ENCODE measurements around the gene TASP1. TPM values are rescaled to one million over a fixed set of nuclear protein-coding genes. Genes with fewer than 3 reads are reported as not detected.

Gene TASP1, protein sequence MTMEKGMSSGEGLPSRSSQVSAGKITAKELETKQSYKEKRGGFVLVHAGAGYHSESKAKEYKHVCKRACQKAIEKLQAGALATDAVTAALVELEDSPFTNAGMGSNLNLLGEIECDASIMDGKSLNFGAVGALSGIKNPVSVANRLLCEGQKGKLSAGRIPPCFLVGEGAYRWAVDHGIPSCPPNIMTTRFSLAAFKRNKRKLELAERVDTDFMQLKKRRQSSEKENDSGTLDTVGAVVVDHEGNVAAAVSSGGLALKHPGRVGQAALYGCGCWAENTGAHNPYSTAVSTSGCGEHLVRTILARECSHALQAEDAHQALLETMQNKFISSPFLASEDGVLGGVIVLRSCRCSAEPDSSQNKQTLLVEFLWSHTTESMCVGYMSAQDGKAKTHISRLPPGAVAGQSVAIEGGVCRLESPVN
- 10.7 and 13.9 TPM in 2 replicates for total RNA-seq (2014; rRNA removed)
- Bru-seq, nascent RNA = percentile 82 among the genes with signal in this experiment
- percentile 58 among the genes with signal in this experiment for BruChase-seq, experiment 1, labeled RNA remaining after a 6-hour chase
- percentile 70 among the genes with signal in this experiment for BruChase-seq, experiment 2, labeled RNA remaining after a 2-hour chase
- long read RNA-seq, transcript TASP1-201 (14 exons, 2,352 nt) = major isoform, 20 of 42 reads
- long read RNA-seq, partial matches to known transcripts = 12 of 42 reads
- long read RNA-seq, other reads (novel, unspliced or antisense) = 10 of 42 reads

DNA sequence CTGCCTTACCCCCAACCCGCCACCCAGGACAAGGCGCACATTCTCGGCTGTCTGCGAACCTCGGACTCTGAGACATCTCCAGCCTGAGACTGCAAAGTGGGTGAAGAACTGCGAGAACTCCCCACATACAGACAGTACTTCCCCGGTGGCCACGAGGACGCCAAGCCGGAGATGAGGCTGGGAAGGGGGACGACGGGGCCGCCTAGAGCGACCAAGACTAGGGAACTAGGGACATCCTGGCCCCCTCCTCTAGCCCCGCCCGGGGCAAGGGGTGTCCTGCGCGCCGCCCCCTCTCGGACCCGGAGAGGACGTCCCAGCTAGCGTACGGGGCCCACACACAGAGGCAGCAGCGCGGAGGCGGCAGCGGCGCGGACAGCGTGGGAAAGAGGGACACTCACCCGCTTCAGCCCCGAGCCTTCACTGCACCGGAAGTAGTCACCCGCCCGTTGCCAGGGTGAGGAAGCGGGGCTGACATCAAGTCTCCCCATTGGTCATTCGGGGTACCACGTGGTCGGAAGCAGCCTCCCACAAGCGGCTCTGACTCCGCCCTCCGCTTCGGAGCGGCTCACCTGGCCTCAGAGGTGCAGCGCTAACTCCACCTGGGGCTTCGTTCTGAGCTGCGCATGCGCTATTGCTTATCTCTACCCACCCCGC is at the start of gene TASP1:
TSS of gene TASP1 (minus strand) at position 437 of the 654 bp plus-strand sequence. CDS start 8,854 bp downstream, outside the sequence.
- CTCF ChIA-PET = interaction anchor here (0.7 kb wide), 1 partner anchor 92 kb away, joined by 3 read pairs; no protein-coding TSS in a partner anchor
- DNase-seq (peak; percentile 99), ATAC-seq (peak; percentile 98)
- H4K20me1 ChIP-seq (ENCODE audit: low read length) = peaks cover 12% of the 10 kb centered on the region; the same call in 1 of the 2 replicates
- POLR2A ChIA-PET (ENCODE audit: unreplicated experiment) = interaction anchor here (0.5 kb wide), 1 partner anchor 149 kb away, joined by 8 read pairs; no protein-coding TSS in a partner anchor
- peak within 1 kb of the TSS; percentile 86 for H3K4me3 ChIP-seq (ENCODE audit: low read length)
- H3K27ac ChIP-seq (ENCODE audit: low read length) = peak within 1 kb of the TSS; percentile 66
- peaks cover 7% of the 10 kb centered on the region for H3K4me1 ChIP-seq (ENCODE audit: insufficient read depth, low read length)
- H3K27me3 ChIP-seq (ENCODE audit: low read length) = no peaks in the 10 kb centered on the region
- H3K9me3 ChIP-seq (ENCODE audit: low read length) = no peaks in the 10 kb centered on the region
- H3K79me2 ChIP-seq (ENCODE audit: low read length) = peaks cover 49% of the 10 kb centered on the region
- peak within 1 kb of the TSS; percentile 93 for H3K9ac ChIP-seq (ENCODE audit: low read length)
- peak within 1 kb of the TSS; percentile 95 for H2AFZ ChIP-seq (ENCODE audit: low read length)
- peak within 1 kb of the TSS; percentile 88 for H3K4me2 ChIP-seq (ENCODE audit: low read length)
- TF ChIP-seq EZH2 (IDR thresholded peaks at IDR 0.05; ENCODE audit: low read length, unreplicated experiment) (no peak), EZH2phosphoT487 (IDR thresholded peaks at IDR 0.05; ENCODE audit: borderline replicate concordance, low read length) (no peak)
- TF ChIP-seq, protein P1, sequence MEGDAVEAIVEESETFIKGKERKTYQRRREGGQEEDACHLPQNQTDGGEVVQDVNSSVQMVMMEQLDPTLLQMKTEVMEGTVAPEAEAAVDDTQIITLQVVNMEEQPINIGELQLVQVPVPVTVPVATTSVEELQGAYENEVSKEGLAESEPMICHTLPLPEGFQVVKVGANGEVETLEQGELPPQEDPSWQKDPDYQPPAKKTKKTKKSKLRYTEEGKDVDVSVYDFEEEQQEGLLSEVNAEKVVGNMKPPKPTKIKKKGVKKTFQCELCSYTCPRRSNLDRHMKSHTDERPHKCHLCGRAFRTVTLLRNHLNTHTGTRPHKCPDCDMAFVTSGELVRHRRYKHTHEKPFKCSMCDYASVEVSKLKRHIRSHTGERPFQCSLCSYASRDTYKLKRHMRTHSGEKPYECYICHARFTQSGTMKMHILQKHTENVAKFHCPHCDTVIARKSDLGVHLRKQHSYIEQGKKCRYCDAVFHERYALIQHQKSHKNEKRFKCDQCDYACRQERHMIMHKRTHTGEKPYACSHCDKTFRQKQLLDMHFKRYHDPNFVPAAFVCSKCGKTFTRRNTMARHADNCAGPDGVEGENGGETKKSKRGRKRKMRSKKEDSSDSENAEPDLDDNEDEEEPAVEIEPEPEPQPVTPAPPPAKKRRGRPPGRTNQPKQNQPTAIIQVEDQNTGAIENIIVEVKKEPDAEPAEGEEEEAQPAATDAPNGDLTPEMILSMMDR (conservative IDR thresholded peaks at IDR 0.05; ENCODE audit: low read depth, low read length) = no peak
- BruUV-seq (replicated peaks) = TSS peak; percentile 72
- no peaks in the 10 kb centered on the region for H3K36me3 ChIP-seq (ENCODE audit: low read depth, low read length)
- intact Hi-C loops (cut with micrococcal nuclease) = loop anchor here (1.0 kb wide), 1 partner anchor 84 kb away; no protein-coding TSS in a partner anchor
- no peaks in the 10 kb centered on the region for H3K9me2 ChIP-seq (replicated peaks; ENCODE audit: low read length)
- H3F3A ChIP-seq (ENCODE audit: low read length, unreplicated experiment) = no peaks in the 10 kb centered on the region

DNA sequence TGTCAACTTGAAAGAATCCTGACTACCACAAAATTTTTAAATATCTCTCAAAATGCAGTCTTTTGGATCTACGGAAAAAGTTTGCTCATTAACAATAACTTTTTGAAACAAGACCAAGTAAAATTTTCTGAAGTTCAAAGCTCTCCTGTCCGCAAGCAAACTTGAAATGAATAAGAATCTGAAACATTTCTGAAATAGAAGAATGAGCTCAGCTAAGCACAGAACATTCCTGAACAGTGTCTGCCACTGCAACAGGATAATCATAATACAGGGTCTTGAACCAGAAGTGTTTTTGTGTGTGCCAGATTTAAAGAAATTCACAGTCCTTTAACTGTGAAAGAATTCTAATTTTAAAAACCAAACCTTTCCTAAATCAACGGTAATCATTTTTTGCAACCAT is 49.1 kb upstream of the TASP1 start:
- Histone ChIP-seq H3K4me1 (ENCODE audit: insufficient read depth, low read length) (no peaks in the 10 kb centered on the region), H2AFZ (ENCODE audit: low read length) (no peak overlapping the region), H3K9me2 (replicated peaks; ENCODE audit: low read length) (no peaks in the 10 kb centered on the region), H3F3A (ENCODE audit: low read length, unreplicated experiment) (no peaks in the 10 kb centered on the region), H3K79me2 (ENCODE audit: low read length) (no peaks in the 10 kb centered on the region), H3K9me3 (ENCODE audit: low read length) (no peaks in the 10 kb centered on the region), H3K27ac (ENCODE audit: low read length) (no peak overlapping the region), H3K27me3 (ENCODE audit: low read length) (peaks cover 26% of the 10 kb centered on the region), H3K4me2 (ENCODE audit: low read length) (no peak overlapping the region), H3K36me3 (ENCODE audit: low read depth, low read length) (no peaks in the 10 kb centered on the region), H3K4me3 (ENCODE audit: low read length) (no peak overlapping the region), H3K9ac (ENCODE audit: low read length) (no peak overlapping the region), H4K20me1 (ENCODE audit: low read length) (no peaks in the 10 kb centered on the region)
- no TSS peak for BruUV-seq (replicated peaks)
- CTCF ChIA-PET = no interaction called here
- ATAC-seq = no peak
- intact Hi-C loops (cut with micrococcal nuclease) = no loop called here
- no peak for TF ChIP-seq EZH2phosphoT487 (IDR thresholded peaks at IDR 0.05; ENCODE audit: borderline replicate concordance, low read length)
- TF ChIP-seq EZH2 (IDR thresholded peaks at IDR 0.05; ENCODE audit: low read length, unreplicated experiment) = no peak
- TF ChIP-seq, protein P1 (conservative IDR thresholded peaks at IDR 0.05; ENCODE audit: low read depth, low read length) = no peak
- POLR2A ChIA-PET (ENCODE audit: unreplicated experiment) = interaction anchor here (0.6 kb wide), 2 partner anchors 9 to 271 kb away, joined by 3 to 9 read pairs; no protein-coding TSS in a partner anchor
- DNase-seq = no peak
